RWPE1 (cell line): ENCODE results near the gene PRMT9.

Experiments
- CTCF ChIA-PET: fragments of 350-600 bp; sonication (Branson Sonifier 250); formaldehyde crosslinking; extraction: SDS; loops from one replicate; lab custom pipeline; 2021; lab: Yijun Ruan, JAX
- POLR2A ChIA-PET: fragments of 400-600 bp; formaldehyde crosslinking; extraction: SDS; loops from one replicate; lab custom pipeline; 2020; ENCODE audit warnings: antibody characterized with exemption; ENCODE audit not compliant: low non-redundant PET; lab: Yijun Ruan, JAX
- DNase-seq: peaks from one replicate; pipeline ENCODE4 v3.0.0; 2012; ENCODE audit warnings: low spot score
- H3K27ac ChIP-seq: fragments of 450-650 bp; 2 replicates; pipeline ENCODE4 v1.5.1; 2017
- TF ChIP-seq, protein P1 (sequence below): fragments of 450-650 bp; conservative IDR thresholded peaks from 2 replicates; pipeline ENCODE4 v1.5.1; 2017; ENCODE audit warnings: low read depth, mild to moderate bottlenecking

PRMT9 gene

DNA sequence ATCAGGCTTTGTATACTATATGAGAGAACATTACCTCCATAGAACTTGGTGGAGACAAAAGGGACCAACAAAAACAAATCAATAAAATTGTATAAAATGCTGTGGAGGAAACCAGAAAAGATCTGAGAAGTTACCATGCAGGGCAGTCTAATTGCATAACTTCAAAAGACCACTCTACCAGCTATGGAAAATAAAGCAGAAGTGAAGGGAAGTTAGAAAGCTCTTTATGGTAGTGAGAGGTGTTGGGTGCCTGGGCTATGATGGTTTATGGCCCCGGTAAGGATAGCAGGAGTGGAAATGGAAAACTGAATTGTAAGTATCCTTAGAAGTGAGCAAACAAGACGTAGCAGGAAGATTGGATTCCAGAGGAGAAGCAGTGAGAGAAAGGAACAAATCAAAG lies 63.6 kb downstream of the PRMT9 start:
- CTCF ChIA-PET: no interaction called here
- POLR2A ChIA-PET: no interaction called here
- no peak overlapping the region for H3K27ac ChIP-seq
- TF ChIP-seq, protein P1, sequence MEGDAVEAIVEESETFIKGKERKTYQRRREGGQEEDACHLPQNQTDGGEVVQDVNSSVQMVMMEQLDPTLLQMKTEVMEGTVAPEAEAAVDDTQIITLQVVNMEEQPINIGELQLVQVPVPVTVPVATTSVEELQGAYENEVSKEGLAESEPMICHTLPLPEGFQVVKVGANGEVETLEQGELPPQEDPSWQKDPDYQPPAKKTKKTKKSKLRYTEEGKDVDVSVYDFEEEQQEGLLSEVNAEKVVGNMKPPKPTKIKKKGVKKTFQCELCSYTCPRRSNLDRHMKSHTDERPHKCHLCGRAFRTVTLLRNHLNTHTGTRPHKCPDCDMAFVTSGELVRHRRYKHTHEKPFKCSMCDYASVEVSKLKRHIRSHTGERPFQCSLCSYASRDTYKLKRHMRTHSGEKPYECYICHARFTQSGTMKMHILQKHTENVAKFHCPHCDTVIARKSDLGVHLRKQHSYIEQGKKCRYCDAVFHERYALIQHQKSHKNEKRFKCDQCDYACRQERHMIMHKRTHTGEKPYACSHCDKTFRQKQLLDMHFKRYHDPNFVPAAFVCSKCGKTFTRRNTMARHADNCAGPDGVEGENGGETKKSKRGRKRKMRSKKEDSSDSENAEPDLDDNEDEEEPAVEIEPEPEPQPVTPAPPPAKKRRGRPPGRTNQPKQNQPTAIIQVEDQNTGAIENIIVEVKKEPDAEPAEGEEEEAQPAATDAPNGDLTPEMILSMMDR: no peak
- DNase-seq: no peak

DNA sequence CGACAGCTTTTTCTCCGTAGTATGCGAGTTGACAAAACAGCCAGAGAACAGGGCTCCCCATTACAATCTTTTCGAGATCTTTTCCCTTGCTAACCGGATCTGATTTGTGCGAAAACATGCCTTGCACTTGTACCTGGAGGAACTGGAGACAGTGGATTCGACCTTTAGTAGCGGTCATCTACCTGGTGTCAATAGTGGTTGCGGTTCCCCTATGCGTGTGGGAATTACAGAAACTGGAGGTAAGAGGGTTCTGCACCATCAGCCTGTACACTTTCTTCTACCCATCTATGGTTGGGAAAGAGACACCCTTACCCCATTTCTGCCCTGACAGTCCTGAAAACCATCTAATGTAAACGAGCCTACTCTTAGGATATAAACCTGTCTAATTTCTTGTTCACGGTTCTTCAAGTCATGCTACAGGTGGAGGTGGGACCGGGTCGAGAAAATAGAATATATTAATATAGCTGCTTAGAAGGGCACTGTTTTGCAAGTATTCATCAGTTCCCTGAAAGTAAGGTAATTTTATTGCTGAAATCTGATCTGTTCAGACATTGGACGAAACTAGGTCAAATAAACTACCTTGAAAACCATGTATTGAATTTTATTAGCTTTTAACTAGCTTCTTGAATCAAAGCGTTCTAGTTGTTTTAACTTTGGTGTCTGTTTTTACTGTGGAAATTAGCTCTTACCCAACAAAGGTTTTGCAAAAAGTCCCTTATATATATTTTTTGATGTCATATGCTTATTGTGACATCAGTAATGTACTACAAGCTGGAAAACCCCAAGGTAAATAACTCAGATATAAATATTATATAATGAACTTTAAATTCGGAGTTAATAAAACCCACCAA lies 65.9 kb downstream of the PRMT9 start:
- TF ChIP-seq, protein P1: no peak
- ChIA-PET POLR2A (interaction anchor here (1.0 to 1.2 kb wide), 2 partner anchors 31 to 66 kb away, joined by 4 to 7 read pairs; partner anchors contain the start of gene PRMT9), CTCF (interaction anchor here (0.6 to 0.8 kb wide), 2 partner anchors 248 to 249 kb away, joined by 3 read pairs; no protein-coding TSS in a partner anchor)
- H3K27ac ChIP-seq: peak overlapping the region; percentile 85
- DNase-seq: peak; percentile 24

DNA sequence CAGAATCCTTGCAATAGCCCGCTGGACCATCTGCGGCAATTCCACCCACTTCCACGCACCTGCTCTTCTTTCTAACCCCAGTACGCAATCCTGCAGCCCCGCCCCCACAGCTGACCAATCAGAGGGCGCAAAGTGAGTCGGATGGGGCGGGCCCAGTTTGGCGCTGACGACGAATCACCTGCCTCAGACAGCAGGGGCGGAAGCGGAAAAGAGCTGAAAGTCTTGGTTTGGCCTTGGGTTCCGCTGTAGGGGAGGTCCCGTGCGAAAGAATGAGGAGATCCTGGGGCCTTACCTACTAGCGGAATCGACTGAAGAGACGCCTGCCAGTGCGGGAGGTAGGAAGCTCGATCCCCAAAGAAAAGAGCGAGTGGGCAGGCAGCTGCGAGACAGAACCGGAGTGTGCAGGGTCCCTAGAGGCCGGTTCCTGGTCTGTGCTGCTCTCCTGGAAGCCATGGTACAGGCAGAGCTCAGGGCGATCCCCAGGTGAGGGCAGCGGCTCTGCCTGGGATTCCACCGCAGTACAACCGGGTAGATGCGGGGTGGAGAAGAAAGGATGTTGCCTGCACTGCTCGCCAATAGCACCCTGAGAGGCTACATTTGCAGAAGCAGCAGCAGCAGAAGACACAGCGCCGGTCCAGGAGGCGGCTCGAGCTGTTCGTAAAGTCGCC lies 66.7 kb downstream of the PRMT9 start, which contains the start of gene TMEM184C:
TMEM184C (plus strand) TSS at position 225 of the 668 bp plus-strand sequence. CDS start 560 bp downstream, outside the sequence.
- ChIA-PET POLR2A (interaction anchor here (0.5 to 1.2 kb wide), 3 partner anchors 32 to 261 kb away, joined by 4 to 7 read pairs (median 7); partner anchors contain the start of gene PRMT9), CTCF (interaction anchor here (0.6 to 1.4 kb wide), 2 partner anchors 249 to 250 kb away, joined by 3 to 4 read pairs (median 3); no protein-coding TSS in a partner anchor)
- peak; percentile 98 for DNase-seq
- TF ChIP-seq, protein P1: no peak
- peak within 1 kb of the TSS; percentile 85 for H3K27ac ChIP-seq

DNA sequence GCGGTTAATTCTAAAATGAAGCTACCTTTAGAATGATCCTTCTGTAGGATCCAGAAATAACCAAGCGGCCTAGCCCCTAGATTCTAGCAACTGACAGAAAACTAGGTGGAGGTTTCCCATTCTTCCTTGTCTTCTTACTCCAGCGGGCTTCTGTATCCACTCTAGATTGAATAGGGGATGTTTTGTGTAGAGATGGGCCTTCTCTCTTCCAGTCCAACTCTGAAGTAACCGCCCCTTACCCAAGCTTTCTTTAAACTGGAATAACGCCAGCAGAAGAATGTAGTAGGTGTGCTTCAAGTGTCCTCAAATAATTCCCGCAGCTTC lies 67.2 kb downstream of the PRMT9 start:
- no peak for DNase-seq
- POLR2A ChIA-PET: interaction anchor here (0.5 to 1.2 kb wide), 3 partner anchors 32 to 261 kb away, joined by 4 to 7 read pairs (median 7); partner anchors contain the start of gene PRMT9
- H3K27ac ChIP-seq: peak overlapping the region; percentile 85; the same call in 1 of the 2 replicates
- CTCF ChIA-PET: interaction anchor here (0.7 to 1.4 kb wide), 2 partner anchors 250 to 433 kb away, joined by 3 to 4 read pairs; no protein-coding TSS in a partner anchor
- TF ChIP-seq, protein P1: no peak

DNA sequence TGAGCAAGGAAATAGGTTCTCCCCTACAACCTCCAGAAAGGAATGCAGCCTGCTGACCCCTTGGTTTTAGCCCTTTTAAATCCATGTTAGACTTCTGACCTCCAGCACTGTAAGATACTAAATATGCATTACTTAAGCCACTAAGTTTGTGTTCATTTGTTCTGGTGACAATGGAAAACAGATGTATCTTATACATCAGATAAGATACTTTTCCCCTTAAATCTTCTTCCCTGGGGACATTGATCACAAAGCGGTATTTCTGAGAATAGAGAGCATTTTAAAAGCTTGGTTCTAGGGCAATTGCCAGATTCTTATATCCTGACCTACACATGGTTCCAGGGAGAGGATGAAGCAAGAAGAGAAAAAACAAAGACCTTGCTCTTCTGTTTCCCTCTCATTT lies 73.3 kb downstream of the PRMT9 start:
- CTCF ChIA-PET: interaction anchor here (0.5 kb wide), 1 partner anchor 31 kb away, joined by 3 read pairs; no protein-coding TSS in a partner anchor
- TF ChIP-seq, protein P1: no peak

DNA sequence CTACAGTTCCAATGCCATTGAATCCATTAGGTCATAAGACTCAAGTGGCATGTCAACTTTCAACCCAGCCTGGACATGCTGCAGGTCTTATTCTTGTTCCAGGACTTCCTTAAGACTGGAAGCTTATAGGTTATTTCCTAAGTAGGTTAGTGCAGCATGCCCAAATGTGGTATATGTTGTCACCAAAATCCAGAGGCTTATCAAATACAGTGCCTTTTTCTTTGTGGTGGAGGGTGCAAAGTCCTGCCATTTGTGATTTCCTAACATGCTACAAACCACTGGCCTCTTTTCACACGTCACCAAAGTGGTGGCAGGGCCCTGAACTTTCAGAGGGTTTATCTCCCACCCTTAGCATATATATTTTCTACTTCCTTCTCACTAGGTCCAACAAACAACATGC lies 76.5 kb downstream of the PRMT9 start:
- CTCF ChIA-PET: no interaction called here
- no peak overlapping the region for H3K27ac ChIP-seq
- no peak for DNase-seq
- POLR2A ChIA-PET: no interaction called here
- TF ChIP-seq, protein P1: no peak

More for the DNA sequence above, 73.3 kb downstream of the PRMT9 start:
- no peak overlapping the region for H3K27ac ChIP-seq
- DNase-seq: no peak
- POLR2A ChIA-PET: no interaction called here
